Measurements from ENCODE around the gene KLK4. TPM values are rescaled to one million over a fixed set of nuclear protein-coding genes. Genes with fewer than 3 reads are reported as not detected.

Gene KLK4
- not detected in 2 replicates for total RNA-seq
- polyA plus RNA-seq: not detected in 2 replicates
- not detected in 2 replicates for polyA plus RNA-seq (2011; cell fraction: cytosol; rRNA removed)
- not detected in 2 replicates for polyA plus RNA-seq (2011; cell fraction: nucleus; rRNA removed)
- not detected in 2 replicates for polyA plus RNA-seq (2012)
- polyA minus RNA-seq: not detected in 2 replicates
- not detected for polyA minus RNA-seq (2011; cell fraction: cytosol; rRNA and poly(A)+ RNA removed)
- not detected in 2 replicates for polyA minus RNA-seq (2011; cell fraction: nucleus; rRNA and poly(A)+ RNA removed)
- Bru-seq, nascent RNA: not detected
- not detected for BruChase-seq, experiment 1, labeled RNA remaining after a 6-hour chase
- BruChase-seq, experiment 2, labeled RNA remaining after a 2-hour chase: not detected
- long read RNA-seq: 0 reads

- Histone ChIP-seq H3K9me1 (replicated peaks; ENCODE audit: control insufficient read depth, extremely low read depth, insufficient read depth, low read length) (no peaks in the 10 kb centered on the region), H2AFZ (ENCODE audit: low read depth, low read length) (no peak within 1 kb of the TSS), H3K4me2 (ENCODE audit: insufficient read depth, low read length) (no peak within 1 kb of the TSS), H3K27me3 (ENCODE audit: control insufficient read depth in 2 of 2, insufficient read depth in 2 of 2, low read length in 2 of 2) (peaks cover 18 to 24% of the 10 kb centered on the region in 2 experiments), H3K4me1 (ENCODE audit: control insufficient read depth, extremely low read depth, insufficient read depth, low read length) (no peaks in the 10 kb centered on the region), H3K79me2 (ENCODE audit: control insufficient read depth, insufficient read depth, low read length) (no peaks in the 10 kb centered on the region), H3K4me3 (replicated peaks in 1 of 3; ENCODE audit: insufficient read depth in 1 of 3, low read depth in 1 of 3, low read length in 3 of 3) (no peak within 1 kb of the TSS), H4K20me1 (replicated peaks; ENCODE audit: control insufficient read depth, extremely low read depth, insufficient read depth, low read length) (no peaks in the 10 kb centered on the region), H3K36me3 (ENCODE audit: control insufficient read depth in 2 of 2, extremely low read depth in 1 of 2, insufficient read depth in 2 of 2, low read length in 2 of 2) (no peaks in the 10 kb centered on the region), H3K27ac (ENCODE audit: insufficient read depth, low read depth, low read length) (no peak within 1 kb of the TSS), H3K9me3 (replicated peaks; ENCODE audit: control insufficient read depth, insufficient read depth, low read length) (no peaks in the 10 kb centered on the region), H3K9ac (replicated peaks; ENCODE audit: extremely low read depth, insufficient read depth, low read length) (no peak within 1 kb of the TSS)
- ChIA-PET POLR2A (no interaction called here), CTCF (interaction anchor here (0.8 kb wide), 2 partner anchors 9 to 11 kb away, joined by 3 to 4 read pairs; no protein-coding TSS in a partner anchor)
- no peak for FAIRE-seq
- dilution Hi-C loops (cut with MboI; ENCODE audit: extremely low pct_ligation_motif_present, low sequenced_read_pairs) (no loop called here), intact Hi-C loops (cut with micrococcal nuclease) (loop anchor here (10.0 kb wide), 1 partner anchor 1183 kb away; the partner anchor contains the start of gene ZNF841)
- DNase-seq (ENCODE audit: low read depth, low spot score): no peak
- TF ChIP-seq JUN (IDR thresholded peaks at IDR 0.05; ENCODE audit: borderline replicate concordance, insufficient read depth, insufficient read length, low read depth) (no peak), MAX (IDR thresholded peaks at IDR 0.05; ENCODE audit: insufficient read depth, insufficient read length) (no peak), POLR2A (IDR thresholded peaks at IDR 0.05; ENCODE audit: low read depth, low read length) (no peak), MYC (IDR thresholded peaks at IDR 0.05; ENCODE audit: low read depth, low read length) (no peak)
- no TSS peak for BruUV-seq (replicated peaks)
Measured at GRCh38 chr19:50911206-50912101, at the start of gene KLK4. TSS of gene KLK4 (minus strand) at chr19:50911395. CDS start at chr19:50910738, 657 bp downstream.
